GM18505 (cell line): ENCODE data around the gene POLR2I.

ENCODE experiments used
- ATAC-seq: cut with Tn5 transposase; IDR thresholded peaks from one replicate; pipeline ENCODE4 v1.9.1; 2021; ENCODE audit not compliant: unreplicated experiment
- POLR2A ChIP-seq: IDR thresholded peaks from 4 replicates; pipeline ENCODE4 v1.6.1; 2011; ENCODE audit warnings: borderline replicate concordance; ENCODE audit not compliant: insufficient read depth, insufficient read length; ENCODE audit errors: extremely low read depth

The POLR2I gene

DNA sequence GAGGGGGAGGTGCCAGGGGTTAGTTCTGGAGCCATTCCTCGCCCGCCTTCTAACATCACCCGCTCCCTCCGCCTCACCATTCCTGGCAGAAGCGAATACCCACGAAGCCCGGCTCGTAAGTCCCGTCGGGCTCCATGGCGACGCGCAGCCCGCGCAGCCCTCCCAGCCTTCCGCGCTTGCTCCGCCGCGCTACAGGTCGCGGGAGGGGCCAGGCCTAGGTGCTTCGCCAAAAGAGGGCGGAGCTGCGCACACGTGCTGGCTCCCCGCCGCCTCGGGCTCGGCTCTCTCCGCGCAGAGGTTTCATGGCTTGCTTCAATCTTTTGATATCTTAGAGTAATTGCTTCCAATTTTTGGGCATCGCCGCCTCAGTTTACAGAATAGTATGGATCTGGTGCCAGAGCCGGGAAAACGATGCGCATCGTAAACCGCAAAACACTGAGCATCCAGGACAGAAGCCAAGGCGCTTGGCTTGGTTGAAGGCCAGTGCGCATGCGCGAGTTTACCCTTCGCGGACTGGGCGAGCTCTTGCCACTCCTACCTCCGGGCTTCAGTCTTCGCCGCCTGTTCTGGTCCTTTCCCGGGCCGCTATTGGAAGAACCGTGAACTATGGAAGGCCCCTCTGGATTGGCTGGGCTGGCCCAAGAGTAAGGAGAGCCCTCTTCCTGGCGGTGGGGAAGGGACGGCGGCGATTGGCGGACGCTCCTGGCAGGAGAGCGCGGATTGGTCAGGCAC is at the start of gene POLR2I:
Gene POLR2I, minus strand, starts transcription at position 155 of the 732 bp plus-strand sequence. Its CDS starts 19 bp downstream, at position 136.
- peak; percentile 63 for TF ChIP-seq POLR2A
- peak; percentile 83 for ATAC-seq

DNA sequence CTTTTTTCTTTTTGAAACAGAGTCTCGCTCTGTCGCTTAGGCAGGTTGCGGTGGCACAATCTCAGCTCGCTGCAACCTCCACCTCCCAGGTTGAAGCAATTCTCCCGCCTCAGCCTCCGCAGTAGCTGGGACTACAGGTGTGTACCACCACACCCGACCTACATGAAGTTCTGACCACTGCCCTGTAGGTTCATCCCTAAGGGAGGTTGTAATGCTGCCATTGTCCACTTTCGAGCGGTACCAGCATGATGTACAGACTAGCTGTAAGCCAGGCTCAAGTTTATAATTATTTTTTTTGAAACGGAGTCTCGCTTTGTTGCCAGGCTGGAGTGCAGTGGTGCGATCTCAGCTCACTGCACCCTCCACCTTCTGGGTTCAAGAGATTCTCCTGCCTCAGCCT is 49.1 kb upstream of the POLR2I start:
- no peak for ATAC-seq
- TF ChIP-seq POLR2A = no peak

- no peak for ATAC-seq
- TF ChIP-seq POLR2A = no peak
These were observed 46.3 kb upstream of the POLR2I start for GRCh38 chr19:36160821-36161596.

DNA sequence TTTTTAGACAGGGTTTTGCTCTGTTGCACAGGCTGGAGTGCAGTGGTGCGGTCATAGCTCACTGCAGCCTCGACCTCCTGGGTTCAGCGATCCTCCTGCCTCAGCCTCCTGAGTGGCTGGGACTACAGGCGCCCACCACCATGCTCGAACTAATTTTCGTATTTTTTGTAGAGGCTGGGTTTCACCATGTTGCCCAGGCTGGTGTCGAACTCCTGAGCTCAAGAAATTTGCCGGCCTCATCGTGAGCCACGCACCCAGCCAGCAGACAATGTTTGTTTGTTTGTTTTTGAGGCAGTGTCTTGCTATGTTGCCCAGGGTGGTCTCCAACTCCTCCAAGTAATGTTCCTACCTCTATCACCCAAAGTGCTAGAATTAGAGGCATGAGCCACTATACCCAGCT is 38.5 kb upstream of the POLR2I start:
- ATAC-seq = no peak
- no peak for TF ChIP-seq POLR2A

- no peak for ATAC-seq
These were observed 37.8 kb upstream of the POLR2I start, which contains the start of gene COX7A1 for GRCh38 chr19:36152352-36153091. Gene COX7A1, minus strand, starts transcription at chr19:36152447. Its CDS starts 40 bp downstream, at chr19:36152407.

GRCh38 chr19:36152019-36152351 is 37.3 kb upstream of the POLR2I start:
- no peak for ATAC-seq
- TF ChIP-seq POLR2A = no peak

More at GRCh38 chr19:36152352-36153091, 37.8 kb upstream of the POLR2I start, which contains the start of gene COX7A1:
- TF ChIP-seq POLR2A = no peak

- ATAC-seq = no peak
- no peak for TF ChIP-seq POLR2A
These were observed 36.7 kb upstream of the POLR2I start for GRCh38 chr19:36151144-36152018.

GRCh38 chr19:36150586-36150985 is 35.9 kb upstream of the POLR2I start:
- TF ChIP-seq POLR2A = no peak
- no peak for ATAC-seq

- no peak for ATAC-seq
- TF ChIP-seq POLR2A = no peak
These were observed 35.2 kb upstream of the POLR2I start for GRCh38 chr19:36149673-36150406.

DNA sequence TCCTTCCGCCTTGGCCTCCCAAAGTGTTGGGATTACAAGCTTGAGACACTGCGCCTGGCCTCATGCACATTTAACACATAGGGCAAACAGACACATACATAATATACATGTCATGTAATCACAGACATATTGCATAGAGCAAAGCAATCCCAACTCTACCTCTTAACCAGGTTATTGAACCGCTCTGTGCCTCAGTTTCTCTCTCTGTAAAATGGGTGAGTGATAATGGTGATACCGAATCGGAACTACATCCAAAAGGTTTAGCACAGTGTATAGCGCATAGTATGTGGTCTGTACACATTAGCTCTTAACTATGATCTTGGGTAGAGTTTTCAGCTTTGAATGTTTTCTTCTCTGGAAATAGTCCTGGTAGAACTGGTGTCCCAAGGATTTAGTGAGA is 29.9 kb upstream of the POLR2I start:
- no peak for TF ChIP-seq POLR2A
- no peak for ATAC-seq

DNA sequence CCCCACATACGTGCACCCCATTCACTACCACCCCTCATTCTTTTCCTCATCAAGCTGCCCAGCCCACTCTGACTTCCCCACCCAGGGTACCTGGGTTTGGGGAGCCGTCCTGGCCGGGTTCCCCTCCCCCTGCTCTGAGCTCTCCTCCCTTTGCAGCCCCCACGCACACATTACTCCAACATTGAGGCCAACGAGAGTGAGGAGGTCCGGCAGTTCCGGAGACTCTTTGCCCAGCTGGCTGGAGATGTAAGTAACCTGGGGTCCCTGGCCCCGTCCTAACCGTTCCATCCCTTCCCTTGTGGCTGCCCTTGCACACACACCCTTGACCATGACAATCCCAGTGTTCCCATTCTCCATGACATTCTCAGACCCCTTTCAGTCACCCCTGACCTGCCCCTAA is 27.8 kb upstream of the POLR2I start:
- ATAC-seq = no peak

DNA sequence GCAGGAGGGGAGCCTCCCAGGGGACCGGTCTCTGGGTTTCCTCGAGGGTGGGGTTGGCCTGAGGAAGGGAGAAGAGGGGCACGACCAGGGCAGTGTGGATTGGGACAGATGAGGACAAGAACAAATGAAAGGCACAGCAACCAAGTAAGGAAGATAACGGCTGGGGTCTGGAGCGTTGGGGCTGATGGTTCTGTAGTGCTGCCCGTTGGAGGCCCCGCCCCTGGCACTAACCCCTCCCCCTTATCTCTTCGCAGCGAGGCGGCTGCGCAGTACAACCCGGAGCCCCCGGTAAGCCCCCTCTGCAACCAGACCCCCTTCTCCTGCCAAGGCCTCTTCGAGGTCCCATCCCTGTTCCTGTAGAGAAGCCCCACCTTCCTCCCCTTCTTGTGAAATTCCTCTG is 27.4 kb upstream of the POLR2I start:
- ATAC-seq = no peak
- no peak for TF ChIP-seq POLR2A

More for the DNA sequence above, 27.8 kb upstream of the POLR2I start:
- TF ChIP-seq POLR2A = no peak
